GM19372 (cell line): ENCODE results near the gene NPR2.
A peak's percentile ranks its signal among the peaks of the same experiment; 100 is the strongest.

Experiments used
- ATAC-seq: cut with Tn5 transposase; IDR thresholded peaks from one replicate; pipeline ENCODE4 v1.9.1; 2021; ENCODE audit warnings: mild to moderate bottlenecking, low read depth, moderate library complexity; ENCODE audit not compliant: unreplicated experiment

The NPR2 gene

GRCh38 chr9:35828716-35829083 is 37.3 kb downstream of the NPR2 start, which contains the start of gene FAM221B:
FAM221B (minus strand) TSS chr9:35828732; CDS start chr9:35826161, 2,571 bp downstream.
- no peak for ATAC-seq

DNA sequence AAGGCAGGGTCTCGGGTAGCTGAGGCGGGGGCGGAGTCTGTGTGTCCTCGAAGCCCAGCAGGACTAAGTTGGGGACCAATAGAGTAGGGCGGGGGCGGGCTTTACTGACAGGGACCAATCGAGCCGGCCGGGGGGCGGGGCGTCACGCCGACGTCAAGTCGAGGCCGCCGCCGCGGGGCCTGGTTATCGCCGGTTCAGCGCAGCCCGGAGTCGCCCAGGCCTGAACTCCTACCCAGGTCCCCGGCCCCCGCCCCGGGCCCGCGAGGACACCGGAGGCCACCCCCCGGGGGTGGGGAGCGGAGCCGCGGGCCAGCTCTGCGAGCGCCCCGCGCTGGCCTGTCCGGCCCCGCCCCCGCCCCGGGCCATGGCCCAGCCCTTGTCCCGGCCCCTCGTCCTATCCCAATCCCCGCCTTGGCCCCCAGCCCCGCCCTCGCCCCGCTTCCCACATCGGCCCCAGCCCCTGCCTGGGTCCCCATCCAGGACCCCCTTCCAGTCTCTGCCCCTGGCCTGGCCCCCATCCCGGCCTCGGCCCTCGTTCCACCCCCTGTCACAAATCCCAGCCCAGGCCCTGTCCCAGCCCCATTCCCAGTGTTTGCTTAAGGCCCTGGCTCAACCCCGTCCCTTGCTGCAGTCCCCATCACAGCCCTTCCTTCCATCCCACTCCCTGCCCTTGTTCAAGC is 37.8 kb downstream of the NPR2 start, which contains the start of gene TMEM8B:
TSS of gene TMEM8B (plus strand) at position 145 of the 680 bp plus-strand sequence. CDS start at position 365, 220 bp downstream.
- peak; percentile 80 for ATAC-seq

- ATAC-seq: no peak
These were observed 38.3 kb downstream of the NPR2 start for GRCh38 chr9:35829764-35830096.

DNA sequence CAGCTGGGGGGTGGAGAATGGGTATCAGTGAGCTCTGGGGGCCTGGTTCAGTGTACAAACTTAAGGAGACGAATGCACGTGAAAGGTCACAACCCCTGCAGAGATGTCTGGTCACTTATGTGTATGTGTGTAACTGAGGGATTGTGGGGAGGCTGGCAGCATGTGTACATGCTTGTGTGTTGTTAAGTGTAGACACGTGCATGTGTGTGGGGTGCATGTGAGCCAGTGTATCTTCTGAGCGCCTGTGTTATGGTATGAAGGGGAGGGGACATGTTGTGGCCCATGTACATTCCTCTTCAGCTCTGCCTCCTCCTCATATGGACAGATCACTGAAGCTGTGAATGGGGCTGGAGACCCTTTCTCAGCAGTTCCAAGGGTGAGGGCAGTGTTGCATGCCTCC is 39.6 kb downstream of the NPR2 start:
- ATAC-seq: no peak

GRCh38 chr9:35832814-35833213 is 41.4 kb downstream of the NPR2 start:
- ATAC-seq: no peak

GRCh38 chr9:35834260-35835215 is 43.1 kb downstream of the NPR2 start:
- no peak for ATAC-seq

GRCh38 chr9:35835216-35835632 is 43.8 kb downstream of the NPR2 start:
- no peak for ATAC-seq

GRCh38 chr9:35835766-35836165 is 44.4 kb downstream of the NPR2 start:
- ATAC-seq: no peak

DNA sequence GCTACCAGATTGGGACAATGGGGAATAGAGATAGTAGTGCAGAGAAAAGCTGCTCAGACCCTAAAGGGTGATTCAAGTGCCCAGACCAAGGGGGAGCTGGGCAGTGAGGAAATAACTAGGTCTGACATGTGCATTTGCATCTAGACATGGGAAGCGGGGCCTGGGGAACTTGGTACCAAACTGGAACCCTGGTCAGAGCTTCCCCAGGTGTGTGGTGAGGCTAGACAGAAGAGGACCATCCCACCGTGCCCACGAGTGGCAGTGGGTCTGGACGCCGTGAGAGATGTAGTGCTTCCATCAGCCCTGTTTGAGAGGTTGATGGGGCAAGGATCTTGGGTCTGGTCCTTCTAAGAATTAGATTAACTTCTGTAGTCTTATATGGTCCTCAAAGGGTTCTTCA is 45.2 kb downstream of the NPR2 start:
- ATAC-seq: no peak

GRCh38 chr9:35839926-35840325 is 48.5 kb downstream of the NPR2 start:
- ATAC-seq: no peak

DNA sequence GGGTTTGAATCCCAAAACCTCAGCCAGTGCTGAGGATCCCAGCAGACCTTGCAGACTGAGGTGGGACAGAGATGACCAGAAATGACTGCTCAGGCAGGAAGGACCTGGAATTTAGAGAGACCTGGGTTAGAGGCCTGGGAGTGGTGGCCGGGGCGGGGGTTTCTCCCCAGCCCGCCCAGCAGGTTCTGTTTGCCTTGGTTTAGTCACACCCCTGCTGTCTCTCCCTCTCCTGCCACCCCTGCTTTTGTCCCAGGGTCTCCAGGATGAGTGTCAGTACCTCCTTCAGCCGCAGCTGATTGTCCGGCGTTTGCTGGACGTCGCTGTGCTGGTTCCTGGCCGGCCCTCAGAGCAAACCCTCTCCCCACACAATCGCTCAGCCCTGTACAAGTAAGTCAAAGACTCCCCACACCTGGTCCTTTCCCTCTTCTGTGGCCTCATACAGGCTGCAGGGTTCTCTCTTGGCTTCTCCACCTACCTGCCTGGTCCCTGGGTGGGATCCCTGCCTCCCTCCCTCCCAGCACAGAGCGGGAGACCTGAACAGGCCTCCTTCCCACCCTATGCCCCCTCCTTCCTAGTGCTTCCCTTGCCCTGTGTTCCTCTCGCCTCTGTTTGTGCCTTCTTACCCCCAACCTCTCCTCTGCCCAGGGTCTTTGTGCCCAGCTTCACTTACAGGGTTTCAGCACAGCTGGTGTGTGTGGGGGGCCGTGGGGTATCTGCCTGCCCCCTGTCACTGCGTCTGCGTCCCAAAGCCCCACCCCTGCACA is 49.7 kb downstream of the NPR2 start:
- ATAC-seq: no peak

GRCh38 chr9:35841645-35841900 is 50.2 kb downstream of the NPR2 start:
- no peak for ATAC-seq

DNA sequence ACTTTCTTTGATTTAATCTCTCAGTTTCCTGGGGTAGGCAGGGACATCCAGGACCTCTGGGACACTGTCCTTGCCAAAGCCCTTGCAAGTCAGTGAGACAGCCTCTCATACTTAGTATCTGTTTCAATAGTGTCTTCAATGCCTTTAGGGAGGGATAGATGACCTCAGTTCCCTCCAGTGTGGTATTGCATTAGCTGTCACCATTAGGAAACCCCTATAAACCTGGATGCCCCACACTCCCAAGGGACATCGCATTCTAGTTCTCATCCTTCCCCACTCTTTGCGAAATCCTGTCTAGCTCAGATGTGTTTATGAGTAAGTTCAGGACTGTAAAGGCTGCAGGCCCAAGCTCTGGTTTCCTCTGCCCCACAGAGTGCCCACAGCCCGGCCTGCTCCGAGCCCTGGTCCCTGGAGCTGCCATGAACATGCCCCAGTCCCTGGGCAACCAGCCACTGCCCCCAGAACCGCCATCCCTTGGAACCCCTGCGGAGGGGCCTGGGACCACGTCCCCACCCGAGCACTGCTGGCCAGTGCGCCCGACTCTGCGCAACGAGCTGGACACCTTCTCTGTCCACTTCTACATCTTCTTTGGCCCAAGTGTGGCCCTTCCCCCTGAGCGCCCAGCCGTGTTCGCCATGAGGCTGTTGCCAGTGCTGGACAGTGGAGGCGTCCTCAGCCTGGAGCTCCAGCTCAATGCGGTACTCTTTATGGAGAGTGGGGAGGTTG is 50.8 kb downstream of the NPR2 start:
- ATAC-seq: no peak

DNA sequence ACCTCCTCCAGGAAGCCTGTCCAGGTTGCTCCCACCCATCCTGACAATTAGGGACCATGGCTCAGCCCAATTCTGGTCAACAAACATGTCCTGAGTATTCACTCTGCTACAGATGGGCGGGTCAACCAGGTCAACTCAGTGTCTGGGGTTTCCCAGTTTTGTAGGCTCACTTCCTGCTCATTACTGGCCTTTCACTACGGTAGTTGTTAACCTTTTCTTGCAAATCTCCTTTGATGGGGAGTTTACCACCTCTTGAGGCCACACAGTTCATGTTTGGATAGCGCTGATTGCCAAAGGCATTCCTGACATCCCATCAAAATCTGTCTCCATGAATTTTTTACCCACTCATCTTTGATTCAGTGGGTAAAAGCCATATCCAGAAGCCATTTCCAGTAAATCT is 51.4 kb downstream of the NPR2 start:
- ATAC-seq: peak; percentile 77

GRCh38 chr9:35844628-35845270 is 53.4 kb downstream of the NPR2 start:
- no peak for ATAC-seq

- ATAC-seq: no peak
These were observed 54.7 kb downstream of the NPR2 start for GRCh38 chr9:35845824-35846771.

GRCh38 chr9:35847792-35848572 is 56.6 kb downstream of the NPR2 start:
- ATAC-seq: peak; percentile 94

GRCh38 chr9:35852267-35852815 is 61.0 kb downstream of the NPR2 start:
- no peak for ATAC-seq
